Measurements from ENCODE around the gene SIGLEC10.

SIGLEC10 gene

DNA sequence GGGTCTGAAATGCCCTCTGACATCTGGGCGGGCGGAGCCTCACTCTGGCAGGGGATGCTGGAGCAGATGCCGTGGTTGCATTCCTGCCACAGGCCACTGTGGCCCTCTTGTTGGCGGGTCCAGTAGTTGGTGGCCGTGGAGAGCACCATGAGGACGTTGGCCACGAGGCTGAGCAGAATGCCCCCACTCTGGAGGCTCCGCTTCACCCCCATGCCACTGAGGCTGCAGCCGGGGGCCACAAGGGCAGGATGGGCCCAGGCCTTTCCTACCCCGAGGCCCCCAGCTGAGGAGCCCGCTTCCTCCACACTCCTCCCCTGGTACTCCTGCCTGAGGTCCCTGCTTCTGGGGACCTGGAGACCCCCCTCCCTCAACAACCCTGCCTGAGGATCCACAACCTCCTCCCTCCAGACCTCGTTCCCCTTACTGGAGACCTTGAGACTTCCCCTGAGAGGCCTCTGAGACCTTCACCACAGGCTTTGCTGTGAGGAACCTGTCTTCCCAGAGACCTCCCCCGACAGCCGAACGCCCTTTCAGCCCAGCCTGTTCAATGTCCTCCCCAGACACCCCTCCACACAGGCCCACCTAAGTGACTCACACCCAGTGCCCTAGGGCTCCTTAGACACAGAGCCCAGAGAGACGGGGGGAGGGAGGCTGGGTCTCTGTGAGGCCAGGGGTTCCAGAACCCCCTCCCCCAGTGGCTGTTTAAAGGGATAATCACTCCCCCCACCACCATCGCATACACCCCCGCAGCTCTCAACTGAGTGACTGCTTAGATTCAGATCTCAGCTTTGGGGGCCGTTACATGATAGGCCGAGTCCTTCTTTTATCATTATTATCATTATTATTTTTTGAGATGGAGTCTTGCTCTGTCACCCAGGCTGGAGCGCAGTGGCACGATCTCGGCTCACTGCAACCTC is 48.8 kb downstream of the SIGLEC10 start, which contains the start of gene CLDND2:
Gene CLDND2 (minus strand): TSS at position 638 of the 917 bp plus-strand sequence. CDS start 426 bp downstream, at position 212.
- in situ Hi-C loops (cut with HindIII; ENCODE audit: low pct_ligation_motif_present, low sequenced_read_pairs) = no loop called here
- no peak for DNase-seq
- TF ChIP-seq, protein P1, sequence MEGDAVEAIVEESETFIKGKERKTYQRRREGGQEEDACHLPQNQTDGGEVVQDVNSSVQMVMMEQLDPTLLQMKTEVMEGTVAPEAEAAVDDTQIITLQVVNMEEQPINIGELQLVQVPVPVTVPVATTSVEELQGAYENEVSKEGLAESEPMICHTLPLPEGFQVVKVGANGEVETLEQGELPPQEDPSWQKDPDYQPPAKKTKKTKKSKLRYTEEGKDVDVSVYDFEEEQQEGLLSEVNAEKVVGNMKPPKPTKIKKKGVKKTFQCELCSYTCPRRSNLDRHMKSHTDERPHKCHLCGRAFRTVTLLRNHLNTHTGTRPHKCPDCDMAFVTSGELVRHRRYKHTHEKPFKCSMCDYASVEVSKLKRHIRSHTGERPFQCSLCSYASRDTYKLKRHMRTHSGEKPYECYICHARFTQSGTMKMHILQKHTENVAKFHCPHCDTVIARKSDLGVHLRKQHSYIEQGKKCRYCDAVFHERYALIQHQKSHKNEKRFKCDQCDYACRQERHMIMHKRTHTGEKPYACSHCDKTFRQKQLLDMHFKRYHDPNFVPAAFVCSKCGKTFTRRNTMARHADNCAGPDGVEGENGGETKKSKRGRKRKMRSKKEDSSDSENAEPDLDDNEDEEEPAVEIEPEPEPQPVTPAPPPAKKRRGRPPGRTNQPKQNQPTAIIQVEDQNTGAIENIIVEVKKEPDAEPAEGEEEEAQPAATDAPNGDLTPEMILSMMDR (IDR thresholded peaks at IDR 0.05; ENCODE audit: low read depth, low read length, missing control alignments) = no peak

DNA sequence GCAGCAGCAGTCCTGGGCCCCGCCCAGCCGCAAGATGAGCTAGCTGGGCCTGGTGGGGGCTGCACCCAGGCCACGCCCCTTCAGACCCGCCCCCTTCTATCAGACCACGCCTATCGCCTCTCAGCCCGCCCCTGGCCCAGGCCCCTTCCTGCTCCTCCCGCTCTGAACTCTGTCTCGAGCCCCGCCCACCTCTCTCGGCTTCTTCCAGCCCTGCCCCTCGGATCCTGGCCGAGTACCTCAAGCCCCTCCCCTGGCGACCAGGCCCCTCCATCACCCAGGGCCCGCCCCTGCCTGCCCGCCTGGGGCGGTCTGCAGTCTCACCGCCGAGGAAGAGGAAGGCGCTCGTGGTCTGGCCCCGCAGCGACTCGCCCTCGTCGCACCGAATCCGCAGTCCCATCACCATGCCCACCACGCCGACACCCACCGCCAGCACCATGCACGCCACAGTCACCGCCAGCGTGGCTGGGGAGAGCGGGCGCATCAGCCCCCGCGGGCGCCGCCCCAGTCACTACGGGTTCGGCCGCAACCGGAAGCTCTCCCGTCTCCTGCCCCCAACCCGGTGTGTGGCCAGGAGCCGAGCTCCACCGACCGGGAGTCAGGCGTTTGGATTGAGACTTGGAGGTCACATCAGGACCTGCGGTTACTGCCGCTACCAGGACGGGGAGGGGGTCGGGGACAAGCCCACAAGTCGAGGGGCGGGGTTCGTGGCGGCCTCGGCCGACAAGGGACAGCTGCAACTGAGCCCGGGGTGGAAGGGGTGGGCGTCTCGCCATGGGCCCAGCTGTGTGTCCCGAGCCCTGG is 49.7 kb downstream of the SIGLEC10 start:
- Histone ChIP-seq H3K36me3 (replicated peaks) (no peaks in the 10 kb centered on the region), H3K27ac (peak overlapping the region; percentile 83), H3K27me3 (replicated peaks) (no peaks in the 10 kb centered on the region), H3K4me3 (ENCODE audit: low read depth, low read length) (peak overlapping the region; percentile 74)
- in situ Hi-C loops (cut with HindIII; ENCODE audit: low pct_ligation_motif_present, low sequenced_read_pairs) = no loop called here
- DNase-seq = peak; percentile 99
- TF ChIP-seq, protein P1 (IDR thresholded peaks at IDR 0.05; ENCODE audit: low read depth, low read length, missing control alignments) = no peak

More for the DNA sequence above, 48.8 kb downstream of the SIGLEC10 start, which contains the start of gene CLDND2:
- H3K27me3 ChIP-seq (replicated peaks) = no peaks in the 10 kb centered on the region
- H3K36me3 ChIP-seq (replicated peaks) = no peaks in the 10 kb centered on the region
- H3K4me3 ChIP-seq (ENCODE audit: low read depth, low read length) = peak within 1 kb of the TSS; percentile 74
- peak within 1 kb of the TSS; percentile 83 for H3K27ac ChIP-seq

DNA sequence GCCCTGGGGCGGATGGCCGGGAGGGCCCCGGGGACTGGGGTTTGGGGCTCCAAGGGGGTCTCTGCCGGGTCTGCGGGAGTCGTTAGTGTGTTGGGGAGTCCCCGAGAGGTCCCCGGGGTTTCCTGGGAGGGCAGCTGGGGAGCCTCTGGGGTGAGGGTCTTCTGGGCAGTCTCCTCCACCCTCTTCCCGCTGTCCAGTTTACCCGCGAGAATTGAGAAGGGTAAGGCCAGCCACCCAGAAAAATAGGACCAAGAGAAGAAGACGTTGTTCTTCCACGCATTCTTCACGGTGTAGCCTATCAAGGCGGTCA is 50.2 kb downstream of the SIGLEC10 start:
- in situ Hi-C loops (cut with HindIII; ENCODE audit: low pct_ligation_motif_present, low sequenced_read_pairs) = no loop called here
- Histone ChIP-seq H3K27me3 (replicated peaks) (no peaks in the 10 kb centered on the region), H3K27ac (peak overlapping the region; percentile 76), H3K36me3 (replicated peaks) (no peaks in the 10 kb centered on the region), H3K4me3 (ENCODE audit: low read depth, low read length) (peak overlapping the region; percentile 64)
- DNase-seq = no peak
- TF ChIP-seq, protein P1 (IDR thresholded peaks at IDR 0.05; ENCODE audit: low read depth, low read length, missing control alignments) = no peak

DNA sequence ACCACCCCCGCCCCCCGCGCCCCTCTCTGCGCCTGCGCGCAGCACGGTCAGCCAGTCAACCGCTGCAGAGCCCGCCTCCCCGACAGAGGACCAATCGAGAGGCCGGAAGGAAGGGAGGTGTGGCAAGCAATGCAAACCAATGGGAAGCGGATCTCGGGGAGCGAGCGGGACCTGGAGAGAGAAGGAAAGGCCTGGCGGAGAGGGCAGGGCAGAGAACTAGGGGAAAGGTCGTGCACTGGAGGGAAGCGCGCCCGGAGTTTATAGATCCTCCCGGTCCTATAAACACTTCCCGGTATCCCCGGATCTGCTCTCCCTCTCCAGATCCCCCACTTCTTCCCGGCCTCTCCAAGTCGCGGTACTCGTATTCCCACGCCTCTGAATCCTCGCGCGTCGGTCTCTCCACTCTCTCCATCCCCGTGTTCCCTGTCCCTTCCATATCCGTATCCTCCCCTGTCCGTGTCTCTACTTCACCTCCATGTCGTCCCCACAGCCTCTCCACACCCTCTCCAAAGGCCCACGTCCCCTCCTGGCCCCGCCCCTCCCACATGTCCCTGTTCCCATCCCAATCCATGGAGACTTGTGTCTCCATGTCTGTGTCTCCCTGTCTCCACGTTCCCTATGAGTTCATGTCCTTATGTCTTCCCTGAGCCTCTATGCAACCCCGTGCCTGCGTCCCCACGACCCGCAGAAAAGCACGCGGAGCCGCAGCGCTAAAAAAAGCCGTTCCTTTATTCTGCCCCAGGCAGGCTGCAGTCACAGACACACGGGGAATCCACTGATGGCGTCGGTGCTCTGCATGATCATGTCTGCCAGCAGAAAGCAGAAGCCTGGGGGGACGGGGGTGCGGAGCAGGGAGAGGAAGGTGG is 50.8 kb downstream of the SIGLEC10 start:
- Histone ChIP-seq H3K36me3 (replicated peaks) (no peaks in the 10 kb centered on the region), H3K27ac (peak overlapping the region; percentile 85), H3K4me3 (ENCODE audit: low read depth, low read length) (peak overlapping the region; percentile 87), H3K27me3 (replicated peaks) (no peaks in the 10 kb centered on the region)
- TF ChIP-seq, protein P1 (IDR thresholded peaks at IDR 0.05; ENCODE audit: low read depth, low read length, missing control alignments) = no peak
- in situ Hi-C loops (cut with HindIII; ENCODE audit: low pct_ligation_motif_present, low sequenced_read_pairs) = no loop called here
- DNase-seq = peak; percentile 97

DNA sequence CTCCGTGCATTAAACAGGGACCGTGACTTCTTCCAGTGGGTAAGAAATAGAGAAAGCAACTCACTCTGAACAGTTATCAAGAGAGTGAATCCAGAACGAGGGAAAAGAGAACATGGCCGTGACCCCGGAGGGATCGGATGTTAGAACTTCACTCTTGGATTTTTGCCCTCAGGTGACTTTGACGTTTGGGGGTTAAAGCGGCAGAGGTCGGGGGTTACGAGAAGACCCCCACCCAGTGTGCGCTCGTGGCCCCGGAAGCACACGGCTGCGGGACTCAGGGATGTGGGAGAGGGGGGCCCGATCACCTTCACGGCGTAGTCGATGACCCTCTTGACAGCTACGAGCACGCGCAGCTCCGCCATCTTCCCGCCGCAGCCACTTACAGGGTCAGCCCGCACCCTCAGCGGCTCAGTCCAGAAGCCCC is 51.5 kb downstream of the SIGLEC10 start, which contains the start of gene ETFB:
Gene ETFB (minus strand): TSS at position 424 of the 424 bp plus-strand sequence. CDS start 62 bp downstream, at position 362.
- Histone ChIP-seq H3K27ac (peak within 1 kb of the TSS; percentile 85), H3K36me3 (replicated peaks) (no peaks in the 10 kb centered on the region), H3K4me3 (ENCODE audit: low read depth, low read length) (peak within 1 kb of the TSS; percentile 87), H3K27me3 (replicated peaks) (no peaks in the 10 kb centered on the region)
- TF ChIP-seq, protein P1 (IDR thresholded peaks at IDR 0.05; ENCODE audit: low read depth, low read length, missing control alignments) = no peak
- DNase-seq = no peak
- in situ Hi-C loops (cut with HindIII; ENCODE audit: low pct_ligation_motif_present, low sequenced_read_pairs) = no loop called here

Data from brain microvascular endothelial cell (primary cell).